Loucy (cell line): ENCODE results near the gene CLEC2D.
A peak's percentile ranks its signal among the peaks of the same experiment; 100 is the strongest.
"Not testable (repeated sequence)": the region's sequence is repeated elsewhere in the genome, so short reads cannot be mapped to it uniquely, and the experiment has no call there.

Experiments
- H2AFZ ChIP-seq: fragments of 200-600 bp; sonication (generic); 2 replicates; pipeline ENCODE4 v1.6.0; 2016; ENCODE audit warnings: antibody characterized with exemption, mild to moderate bottlenecking, low read length, moderate library complexity
- H3F3A ChIP-seq: fragments of 200-600 bp; 2 replicates; pipeline ENCODE4 v1.6.0; 2016; ENCODE audit warnings: antibody characterized with exemption, low read depth, mild to moderate bottlenecking
- H3K27me3 ChIP-seq: fragments of 200-600 bp; sonication (generic); 2 replicates; pipeline ENCODE4 v1.6.1; 2014; ENCODE audit warnings: low read length, mild to moderate bottlenecking; ENCODE audit not compliant: insufficient read depth, poor library complexity, severe bottlenecking
- H3K36me3 ChIP-seq: fragments of 200-600 bp; sonication (generic); 2 replicates; pipeline ENCODE4 v1.6.1; 2016; ENCODE audit warnings: low read length; ENCODE audit not compliant: insufficient read depth
- H3K4me1 ChIP-seq: fragments of 200-600 bp; sonication (generic); 2 replicates; pipeline ENCODE4 v1.5.1; 2014; ENCODE audit warnings: low read length, mild to moderate bottlenecking; ENCODE audit not compliant: insufficient read depth, poor library complexity, severe bottlenecking
- H3K4me2 ChIP-seq: fragments of 200-600 bp; sonication (generic); 2 replicates; pipeline ENCODE4 v1.6.0; 2014; ENCODE audit warnings: antibody characterized with exemption, low read length, low read depth, mild to moderate bottlenecking; ENCODE audit not compliant: poor library complexity, severe bottlenecking
- H3K4me3 ChIP-seq: fragments of 200-600 bp; sonication (generic); 2 replicates; pipeline ENCODE4 v1.5.1; 2014; ENCODE audit warnings: low read length, mild to moderate bottlenecking, mixed read lengths; ENCODE audit not compliant: poor library complexity, severe bottlenecking
- H3K79me2 ChIP-seq: fragments of 200-600 bp; sonication (generic); 2 replicates; pipeline ENCODE4 v1.6.1; 2014; ENCODE audit warnings: low read length; ENCODE audit not compliant: insufficient read depth
- H3K9ac ChIP-seq: fragments of 200-600 bp; sonication (generic); 2 replicates; pipeline ENCODE4 v1.6.0; 2014; ENCODE audit warnings: mild to moderate bottlenecking, low read depth, low read length, moderate library complexity; ENCODE audit not compliant: poor library complexity, severe bottlenecking
- H3K9me2 ChIP-seq: fragments of 200-600 bp; sonication (generic); replicated peaks from 2 replicates; pipeline ENCODE4 v1.6.1; 2016; ENCODE audit warnings: low read depth, low read length, mixed read lengths
- H3K9me3 ChIP-seq: fragments of 200-600 bp; sonication (generic); 2 replicates; pipeline ENCODE4 v1.6.1; 2014; ENCODE audit warnings: mild to moderate bottlenecking, antibody characterized with exemption, low read length, low read depth; ENCODE audit not compliant: insufficient read depth
- H4K20me1 ChIP-seq: fragments of 200-600 bp; sonication (generic); 2 replicates; pipeline ENCODE4 v1.6.0; 2014; ENCODE audit warnings: antibody characterized with exemption, low read length, mild to moderate bottlenecking; ENCODE audit not compliant: insufficient read depth, poor library complexity, severe bottlenecking
- CTCF ChIP-seq: fragments of 200-600 bp; sonication (generic); conservative IDR thresholded peaks from 2 replicates; pipeline ENCODE4 v1.5.1; 2014; ENCODE audit warnings: mild to moderate bottlenecking, antibody characterized with exemption, low read length
- EZH2phosphoT487 ChIP-seq: fragments of 200-600 bp; IDR thresholded peaks from 2 replicates; pipeline ENCODE4 v1.6.1; 2018; ENCODE audit warnings: antibody characterized with exemption, mild to moderate bottlenecking, moderate library complexity, borderline replicate concordance

CLEC2D gene

DNA sequence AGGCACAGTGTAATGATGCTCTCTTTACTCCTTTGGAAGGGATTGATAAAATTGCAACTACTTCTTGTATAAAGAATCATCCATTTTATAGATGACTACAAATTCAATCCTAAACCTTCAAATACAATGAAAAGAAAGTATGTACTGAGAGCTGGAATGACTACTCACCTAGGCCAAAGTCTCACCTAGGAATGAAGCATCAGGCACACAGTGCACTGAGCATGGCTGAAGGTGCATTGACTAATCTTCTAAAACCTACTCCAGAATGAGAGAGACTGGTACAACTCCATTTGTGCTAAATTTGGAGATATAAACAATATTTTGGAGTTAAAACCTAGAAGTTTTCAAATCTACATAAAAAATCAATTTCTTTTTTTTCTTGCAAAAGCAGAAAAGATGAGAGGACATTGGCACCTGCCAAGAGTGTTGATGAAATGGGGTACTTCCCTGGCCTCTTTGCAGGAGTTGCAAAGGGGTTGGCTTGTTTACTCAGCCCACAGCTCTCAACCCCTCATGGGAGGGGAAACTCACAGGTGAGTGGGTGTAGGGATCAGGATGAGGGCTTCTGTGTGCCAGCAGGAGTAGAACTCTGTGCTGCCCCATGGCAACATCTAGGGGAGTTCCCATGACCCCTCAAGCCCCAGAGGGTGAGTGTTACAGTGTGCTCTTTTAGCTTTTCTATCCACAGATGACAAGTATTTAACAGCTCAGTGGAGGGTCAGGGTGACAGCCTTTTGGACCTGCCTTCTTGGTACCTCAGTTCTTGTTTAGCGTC, 32.1 kb downstream of the CLEC2D start:
- 0 out of 2 replicates have a peak overlapping the region, but pooled peaks have one; percentile 20 for H2AFZ ChIP-seq

GRCh38 chr12:9702255-9702654, 32.7 kb downstream of the CLEC2D start:
- H2AFZ ChIP-seq = 0 out of 2 replicates have a peak overlapping the region, but pooled peaks have one; percentile 20
- no peaks in the 10 kb centered on the region; the same call in 1 of the 2 replicates for H3K9me3 ChIP-seq
- H3K9ac ChIP-seq = peak overlapping the region; percentile 2
- no peaks in the 10 kb centered on the region for H3F3A ChIP-seq
- H3K79me2 ChIP-seq = no peaks in the 10 kb centered on the region
- peaks cover 23% of the 10 kb centered on the region for H3K4me1 ChIP-seq
- no peaks in the 10 kb centered on the region for H3K27me3 ChIP-seq
- H3K4me3 ChIP-seq = no peak overlapping the region
- TF ChIP-seq EZH2phosphoT487 (no peak), CTCF (no peak)
- no peaks in the 10 kb centered on the region for H3K36me3 ChIP-seq
- H4K20me1 ChIP-seq = no peaks in the 10 kb centered on the region
- H3K9me2 ChIP-seq = no peaks in the 10 kb centered on the region
- H3K4me2 ChIP-seq = peak overlapping the region; percentile 49

More for the DNA sequence above, 32.1 kb downstream of the CLEC2D start:
- H3K4me1 ChIP-seq = peaks cover 18% of the 10 kb centered on the region
- no peaks in the 10 kb centered on the region for H4K20me1 ChIP-seq
- no peaks in the 10 kb centered on the region for H3K9me2 ChIP-seq
- no peaks in the 10 kb centered on the region; the same call in 1 of the 2 replicates for H3K9me3 ChIP-seq
- H3K4me2 ChIP-seq = peak overlapping the region; percentile 49
- H3F3A ChIP-seq = no peaks in the 10 kb centered on the region
- H3K4me3 ChIP-seq = no peak overlapping the region
- peak overlapping the region; percentile 2 for H3K9ac ChIP-seq
- H3K27me3 ChIP-seq = no peaks in the 10 kb centered on the region
- no peaks in the 10 kb centered on the region for H3K79me2 ChIP-seq
- no peaks in the 10 kb centered on the region for H3K36me3 ChIP-seq
- no peak for TF ChIP-seq EZH2phosphoT487
- no peak for TF ChIP-seq CTCF

DNA sequence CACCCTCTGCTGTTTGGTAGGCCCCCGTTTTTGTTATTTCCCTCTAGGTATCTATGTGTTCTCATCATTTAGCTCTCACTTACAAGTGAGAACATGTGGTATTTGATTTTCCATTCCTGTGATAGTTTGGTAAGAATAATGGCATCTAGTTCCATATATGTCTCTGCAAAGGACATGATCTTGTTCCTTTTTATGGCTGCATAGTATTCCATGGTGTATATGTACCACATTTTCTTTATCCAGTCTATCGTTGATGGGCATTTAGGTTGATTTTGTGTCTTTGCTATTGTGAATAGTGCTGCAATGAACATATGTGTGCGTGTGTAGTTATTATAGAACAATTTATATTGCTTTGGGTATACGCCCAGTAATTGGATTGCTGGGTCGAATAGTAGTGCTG, 35.0 kb downstream of the CLEC2D start:
- H3K9ac ChIP-seq, H3K79me2 ChIP-seq, H3K9me2 ChIP-seq, H3K27me3 ChIP-seq, H3K36me3 ChIP-seq, H2AFZ ChIP-seq, H3K9me3 ChIP-seq, H4K20me1 ChIP-seq, H3F3A ChIP-seq, H3K4me3 ChIP-seq, H3K4me2 ChIP-seq: not testable (repeated sequence)
- peaks cover 33% of the 10 kb centered on the region for H3K4me1 ChIP-seq
